Fibroblast of the aortic adventitia (primary cell): ENCODE results near the gene PODN. TPM values are rescaled to one million over a fixed set of nuclear protein-coding genes. Genes with fewer than 3 reads are reported as not detected.

Source experiments
- DNase-seq: peaks from one replicate; pipeline ENCODE4 v3.0.0-alpha.2; 2010; ENCODE audit warnings: low read depth
- H3K4me3 ChIP-seq: 2 replicates; pipeline ENCODE4 v1.5.1; 2011; ENCODE audit warnings: low read depth, mild to moderate bottlenecking, control low read depth, low read length, moderate library complexity
- CTCF ChIP-seq: IDR thresholded peaks from 2 replicates; pipeline ENCODE4 v1.5.1; 2011; ENCODE audit warnings: mild to moderate bottlenecking, low read length, control low read depth, inconsistent platforms; ENCODE audit not compliant: insufficient read depth
- total RNA-seq: library from RNA; depleted of rRNA; stranded (reverse); fragments of >200 nt; gene quantifications from 2 replicates; pipeline ENCODE4 v1.2.3, GENCODE V29; 2012; ENCODE audit warnings: low replicate concordance

PODN gene
- total RNA-seq, result 47.5 and 176 TPM in 2 replicates

- peak; percentile 55 for DNase-seq
- no peak for TF ChIP-seq CTCF
- peak within 1 kb of the TSS; percentile 81 for H3K4me3 ChIP-seq
These were observed at the start of gene PODN for GRCh38 chr1:53061859-53062707. PODN (plus strand) TSS chr1:53062213; CDS start chr1:53069856, 7,643 bp downstream.

- H3K4me3 ChIP-seq, result peak overlapping the region; percentile 83
- TF ChIP-seq CTCF, result no peak
- DNase-seq, result peak; percentile 91
These were observed 47.1 kb upstream of the PODN start for GRCh38 chr1:53014791-53015507.

- DNase-seq, result no peak
- no peak for TF ChIP-seq CTCF
These were observed 46.5 kb upstream of the PODN start for GRCh38 chr1:53015508-53015860.

GRCh38 chr1:53016705-53017104 lies 45.3 kb upstream of the PODN start:
- peak overlapping the region; percentile 83 for H3K4me3 ChIP-seq
- TF ChIP-seq CTCF, result no peak
- DNase-seq, result peak; percentile 52

More at GRCh38 chr1:53015508-53015860, 46.5 kb upstream of the PODN start:
- peak overlapping the region; percentile 83 for H3K4me3 ChIP-seq

GRCh38 chr1:53020588-53020987 lies 41.4 kb upstream of the PODN start:
- no peak overlapping the region for H3K4me3 ChIP-seq
- no peak for DNase-seq
- no peak for TF ChIP-seq CTCF

GRCh38 chr1:53022179-53022578 lies 39.8 kb upstream of the PODN start:
- TF ChIP-seq CTCF, result no peak

More at GRCh38 chr1:53022179-53022578, 39.8 kb upstream of the PODN start:
- no peak overlapping the region for H3K4me3 ChIP-seq
- DNase-seq, result no peak
